GM23248 (cell line): ENCODE data around the gene COPS8.

ENCODE experiments used
- EZH2 ChIP-seq: fragments of 200-600 bp; sonication (generic); IDR thresholded peaks from 2 replicates; pipeline ENCODE4 v1.6.1; 2018; ENCODE audit warnings: antibody characterized with exemption, mild to moderate bottlenecking; ENCODE audit not compliant: insufficient read depth, poor library complexity, severe bottlenecking
- EZH2phosphoT487 ChIP-seq: fragments of 200-600 bp; sonication (generic); IDR thresholded peaks from 2 replicates; pipeline ENCODE4 v1.6.1; 2018; ENCODE audit warnings: antibody characterized with exemption, moderate library complexity, mild to moderate bottlenecking, low read depth; ENCODE audit not compliant: insufficient read depth

GRCh38 chr2:237113026-237113795 lies 27.5 kb downstream of the COPS8 start:
- TF ChIP-seq EZH2 (no peak), EZH2phosphoT487 (no peak)
